Measurements from ENCODE around the gene BATF3.

- no peak for TF ChIP-seq CTCF (IDR thresholded peaks at IDR 0.05)
- no peak for TF ChIP-seq POLR2AphosphoS5 (IDR thresholded peaks at IDR 0.05; ENCODE audit: insufficient read depth in 1 of 2, low read depth in 1 of 2)
- TF ChIP-seq POLR2A (IDR thresholded peaks at IDR 0.05): no peak
These were observed 46.9 kb upstream of the BATF3 start for GRCh38 chr1:212746546-212746945.

Data from vagina (tissue), 2 donors.